NCI-H226 (cell line): ENCODE measurements around the gene NOTUM.
"Not testable (repeated sequence)": the region's sequence is repeated elsewhere in the genome, so short reads cannot be mapped to it uniquely, and the experiment has no call there.

Experiments used
- DNase-seq: peaks from one replicate; pipeline ENCODE4 v3.0.0-alpha.2; 2015

NOTUM gene

GRCh38 chr17:81922566-81923301 lies 38.3 kb downstream of the NOTUM start:
- peak; percentile 0 for DNase-seq

DNA sequence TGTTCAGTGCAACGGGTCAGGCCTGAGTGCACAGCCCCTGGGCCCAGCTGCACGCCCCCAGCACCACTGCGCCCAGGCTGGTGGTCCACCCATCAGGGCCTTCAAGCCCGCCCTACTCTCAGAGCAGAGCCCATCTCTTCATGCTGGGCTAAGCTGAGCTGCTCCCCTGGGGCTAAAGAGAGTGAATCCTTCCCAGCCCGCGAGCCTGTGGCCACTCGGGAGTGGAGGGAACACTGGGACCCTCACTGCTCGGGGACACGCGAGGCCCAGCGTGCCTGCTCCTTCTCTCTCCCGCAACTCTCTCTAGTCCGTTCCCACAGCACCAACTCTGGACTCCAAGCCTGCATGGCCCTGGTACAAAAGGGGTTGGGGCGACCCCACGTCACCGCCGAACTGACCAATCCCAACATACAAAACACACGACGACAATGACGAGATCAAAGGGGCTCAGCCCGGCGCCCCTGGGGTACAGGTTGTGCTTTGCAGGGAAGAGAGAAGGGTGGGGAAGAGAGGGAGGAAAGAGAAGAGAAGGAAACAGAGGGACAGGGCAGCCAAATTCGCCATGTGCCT lies 38.9 kb downstream of the NOTUM start:
- peak; percentile 0 for DNase-seq

DNA sequence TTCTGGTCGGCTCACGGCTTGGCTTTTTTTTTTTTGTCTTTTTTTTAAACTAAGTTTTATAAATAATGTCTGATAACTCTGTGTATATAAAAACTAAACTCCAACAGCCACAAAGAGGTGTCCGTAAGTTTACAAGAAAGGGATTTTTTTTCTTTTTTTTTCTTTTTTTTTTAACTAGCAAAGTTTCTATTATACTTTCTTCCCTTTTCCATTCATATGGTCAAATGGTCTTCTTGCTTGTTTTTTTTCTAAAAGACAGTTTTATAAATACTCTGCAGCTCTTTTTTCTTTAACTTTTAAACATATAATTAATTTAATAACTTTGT lies 39.5 kb downstream of the NOTUM start:
- DNase-seq, result no peak

DNA sequence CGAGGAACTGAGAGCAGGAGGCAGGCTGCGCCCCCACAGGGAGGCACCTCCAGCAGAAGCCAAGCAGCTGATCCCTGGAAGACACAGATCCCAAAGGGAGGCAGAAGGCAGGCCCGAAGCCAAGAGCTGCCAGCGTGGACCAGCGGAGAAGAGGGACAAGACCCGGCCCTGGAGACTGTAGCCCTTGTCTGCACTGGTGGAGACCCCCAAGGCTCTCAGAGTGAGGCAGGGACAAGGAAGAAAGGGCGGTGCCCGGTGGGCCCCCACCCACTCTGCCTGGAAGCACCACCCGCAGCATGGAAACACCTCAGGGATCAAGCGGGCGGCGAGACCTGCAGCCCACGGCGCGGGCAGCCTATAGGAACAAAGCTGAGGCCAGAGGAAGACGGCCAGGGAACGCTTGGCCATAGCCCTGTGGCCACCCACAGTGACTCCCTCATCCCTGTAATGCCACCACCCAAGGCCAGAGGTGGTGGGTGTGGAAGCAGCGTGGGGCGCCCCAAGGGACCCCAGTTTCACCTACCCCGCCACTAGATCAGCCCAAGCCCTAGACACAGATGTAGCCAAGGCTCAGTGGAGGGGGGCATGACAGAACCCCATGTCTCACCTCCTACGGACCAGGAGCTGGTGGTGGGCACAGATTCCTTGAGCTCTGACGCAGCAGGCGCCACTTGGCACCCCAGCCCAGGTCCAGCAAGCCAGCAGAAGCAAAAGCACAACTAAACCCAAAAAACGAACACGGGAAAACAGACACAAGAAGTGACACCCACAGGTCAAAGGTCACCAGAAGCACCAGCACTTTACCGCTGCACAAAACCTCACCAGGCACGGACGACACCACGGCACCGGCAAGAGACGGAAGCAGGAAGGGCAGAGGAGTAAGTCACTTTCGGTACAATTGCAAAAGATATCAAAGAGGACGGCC lies 40.1 kb downstream of the NOTUM start:
- DNase-seq, result no peak

DNA sequence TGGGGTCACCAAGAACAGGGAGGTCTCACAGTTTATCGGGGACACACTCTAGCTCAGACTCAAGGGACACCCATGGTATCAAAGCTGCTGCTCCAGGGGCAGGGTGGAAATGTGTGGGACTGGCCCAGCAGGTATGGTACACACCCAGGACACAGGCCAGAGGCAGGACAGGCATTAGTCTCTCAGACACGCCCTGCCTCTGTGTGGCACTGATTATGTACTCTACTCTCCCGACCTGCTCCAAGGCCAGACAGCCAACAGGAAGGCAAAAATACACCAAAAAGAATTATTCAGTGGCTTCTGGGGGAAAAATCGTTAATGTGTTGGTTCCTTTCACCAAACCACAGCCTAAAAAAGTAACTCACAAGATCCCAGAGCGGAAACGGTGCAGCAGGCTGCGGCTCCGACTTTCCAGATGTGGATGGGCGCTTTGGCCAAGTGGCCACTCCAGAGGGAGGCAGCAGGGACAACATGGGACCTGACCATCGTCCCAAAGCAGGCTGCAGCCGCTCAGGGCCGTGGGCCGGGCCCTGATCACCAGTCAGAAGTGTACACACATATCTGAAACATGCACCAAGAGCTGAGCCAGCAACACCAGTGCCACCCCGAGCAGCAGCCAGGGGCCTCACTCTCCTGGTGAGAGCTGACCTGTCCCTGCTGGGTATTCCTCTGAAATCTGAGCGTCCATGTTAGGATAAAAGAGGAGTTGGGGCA lies 42.0 kb downstream of the NOTUM start:
- peak; percentile 1 for DNase-seq

- DNase-seq, result not testable (repeated sequence)
Observed at GRCh38 chr17:81918333-81918669, 42.7 kb downstream of the NOTUM start.

GRCh38 chr17:81917565-81918332 lies 43.2 kb downstream of the NOTUM start, which contains the start of gene SIRT7:
SIRT7 (minus strand) TSS chr17:81918176; CDS start chr17:81918131, 45 bp downstream.
- peak; percentile 64 for DNase-seq

DNA sequence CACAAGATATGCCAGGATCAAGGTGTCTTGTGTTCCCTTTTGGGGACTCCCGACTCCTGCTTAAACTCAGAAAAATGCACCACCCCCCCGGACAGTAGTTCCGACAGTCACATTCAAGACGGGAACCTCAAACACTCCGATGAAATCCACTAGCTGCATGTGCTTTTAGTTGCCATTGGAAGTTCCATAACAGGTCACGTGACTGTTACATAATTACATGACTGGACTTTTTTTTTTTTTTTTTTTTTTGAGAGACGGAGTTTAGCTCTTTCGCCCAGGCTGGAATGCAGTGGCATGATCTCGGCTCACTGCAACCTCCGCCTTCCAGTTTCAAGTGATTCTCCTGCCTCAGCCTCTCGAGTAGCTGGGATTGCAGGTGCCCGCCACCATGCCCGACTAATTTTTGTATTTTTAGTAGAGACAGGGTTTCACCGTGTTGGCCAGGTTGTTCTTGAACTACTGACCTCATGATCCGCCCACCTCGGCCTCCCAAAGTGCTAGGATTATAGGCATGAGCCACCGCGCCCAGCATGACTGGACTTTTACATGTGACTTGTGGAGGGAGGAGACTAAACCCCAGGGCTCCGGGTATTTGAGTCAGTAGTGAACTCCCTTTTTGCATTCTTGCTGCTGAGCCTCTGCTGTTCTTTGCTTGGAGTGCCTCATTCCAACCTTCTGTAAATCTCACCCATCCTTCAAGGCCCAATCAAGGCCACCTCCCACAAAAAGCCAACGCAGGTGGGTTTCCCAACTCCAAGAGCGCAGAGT lies 44.6 kb downstream of the NOTUM start:
- DNase-seq, result peak; percentile 79

- no peak for DNase-seq
Observed at GRCh38 chr17:81915331-81915730, 45.7 kb downstream of the NOTUM start.

- DNase-seq, result no peak
Observed at GRCh38 chr17:81914103-81914850, 46.7 kb downstream of the NOTUM start.

- no peak for DNase-seq
Observed at GRCh38 chr17:81913394-81914102, 47.4 kb downstream of the NOTUM start.

DNA sequence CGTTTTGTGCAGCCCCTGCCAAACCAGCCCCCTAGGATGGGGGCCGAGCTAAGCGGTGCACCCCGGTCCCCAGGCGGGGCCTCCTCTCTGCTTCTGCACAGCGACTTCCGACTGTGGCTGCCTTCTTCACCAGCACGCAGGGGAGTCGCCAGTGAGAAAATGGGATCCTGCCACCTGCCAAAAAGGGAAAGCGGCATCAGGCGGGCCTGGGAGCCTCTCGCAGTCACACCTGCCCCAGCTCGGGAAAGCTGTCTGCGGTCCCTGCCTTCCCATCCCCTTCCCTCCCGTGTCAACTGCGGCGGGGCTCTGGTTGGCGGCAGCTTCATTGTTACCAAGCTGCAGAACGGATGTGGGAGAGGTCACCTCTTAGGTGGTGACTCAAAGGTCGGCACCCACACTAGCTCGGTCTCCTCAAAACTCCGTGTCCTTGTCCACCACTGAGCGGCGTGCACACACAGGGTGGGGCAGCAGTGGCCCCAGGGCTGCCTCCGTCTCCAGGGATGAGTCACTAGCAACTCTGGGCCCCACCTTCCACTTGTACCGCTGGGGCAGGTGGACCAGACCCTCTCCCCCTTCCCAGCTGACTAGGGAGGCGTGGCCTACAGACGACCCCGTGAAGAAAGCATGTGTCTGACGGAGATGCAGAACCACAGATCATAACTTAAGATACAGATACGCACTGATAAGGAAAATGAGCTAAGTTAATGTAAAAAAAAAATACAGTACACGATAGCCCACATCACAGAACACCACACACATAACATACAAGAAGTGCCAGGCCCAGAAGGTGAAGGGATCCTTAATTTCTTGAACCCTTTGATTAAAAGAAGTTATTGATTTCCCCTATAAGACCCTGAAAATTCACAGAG lies 48.3 kb downstream of the NOTUM start:
- no peak for DNase-seq

DNA sequence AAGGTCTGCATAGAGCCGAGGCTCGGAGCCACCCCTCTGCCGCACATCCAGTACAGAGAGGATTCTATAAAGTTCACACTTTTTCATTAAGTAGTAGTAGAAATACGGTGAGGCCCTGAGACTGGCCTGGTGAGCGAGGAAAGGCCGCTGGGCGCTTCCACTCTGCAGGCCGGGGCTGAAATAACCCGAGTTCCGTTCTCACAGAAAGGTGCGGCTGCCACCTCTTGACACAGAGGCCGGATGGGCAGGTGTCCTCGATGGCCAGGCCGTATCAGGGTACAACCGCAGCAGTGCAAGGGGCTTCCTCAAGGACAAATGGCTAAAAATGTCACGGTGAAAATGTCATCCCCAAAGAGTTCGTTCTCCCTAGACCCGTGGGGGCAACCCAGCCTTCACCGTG lies 49.0 kb downstream of the NOTUM start:
- no peak for DNase-seq

GRCh38 chr17:81911277-81911961 lies 49.6 kb downstream of the NOTUM start, which contains the start of gene PCYT2:
PCYT2 (minus strand) TSS chr17:81911399; CDS start chr17:81911355, 44 bp downstream.
- DNase-seq, result peak; percentile 66

GRCh38 chr17:81910840-81911276 lies 50.1 kb downstream of the NOTUM start:
- DNase-seq, result no peak

GRCh38 chr17:81909966-81910839 lies 50.8 kb downstream of the NOTUM start:
- no peak for DNase-seq

DNA sequence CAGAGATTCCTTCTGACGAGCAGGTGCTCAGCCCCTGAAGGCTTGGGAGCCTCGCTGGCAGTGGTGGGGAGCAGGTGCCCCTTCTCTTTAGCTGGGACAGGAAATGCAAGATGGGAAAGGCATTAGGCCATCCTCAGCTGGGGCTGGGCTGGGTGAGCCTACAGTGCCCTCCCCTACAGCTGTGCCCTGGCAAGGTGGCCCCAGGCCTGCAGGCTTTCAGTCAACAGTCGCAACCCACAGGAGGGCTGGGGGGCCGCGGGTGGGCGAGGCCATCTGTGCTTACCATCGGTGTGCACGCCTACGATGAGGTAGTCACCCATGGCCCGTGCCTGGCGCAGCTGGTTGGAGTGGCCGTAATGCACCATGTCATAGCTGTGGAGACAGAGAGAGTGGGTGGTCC lies 51.8 kb downstream of the NOTUM start:
- DNase-seq, result no peak
